KMS-11 (cell line): ENCODE results near the gene UQCRQ.

ENCODE experiments used
- H2AFZ ChIP-seq: fragments of 200-600 bp; sonication (generic); 2 replicates; pipeline ENCODE4 v1.6.1; 2016; ENCODE audit warnings: antibody characterized with exemption, mixed run types, low read depth
- H3K27ac ChIP-seq: fragments of 200-600 bp; sonication (generic); 2 replicates; pipeline ENCODE4 v1.6.1; 2016; ENCODE audit warnings: mild to moderate bottlenecking, mixed run types
- H3K27me3 ChIP-seq: fragments of 200-600 bp; sonication (generic); 2 replicates; pipeline ENCODE4 v1.6.1; 2017; ENCODE audit warnings: mild to moderate bottlenecking, low read depth, mixed run types, moderate library complexity; ENCODE audit not compliant: insufficient read depth
- H3K36me3 ChIP-seq: fragments of 200-600 bp; sonication (generic); 2 replicates; pipeline ENCODE4 v1.6.1; 2017; ENCODE audit warnings: mild to moderate bottlenecking, mixed run types; ENCODE audit not compliant: insufficient read depth
- H3K4me1 ChIP-seq: fragments of 200-600 bp; sonication (generic); 2 replicates; pipeline ENCODE4 v1.6.1; 2016; ENCODE audit warnings: mild to moderate bottlenecking, low read depth, mixed run types; ENCODE audit not compliant: poor library complexity, severe bottlenecking
- H3K4me2 ChIP-seq: fragments of 200-600 bp; sonication (generic); 2 replicates; pipeline ENCODE4 v1.7.0; 2016; ENCODE audit warnings: mild to moderate bottlenecking, mixed run types
- H3K4me3 ChIP-seq: fragments of 200-600 bp; sonication (generic); IDR thresholded peaks from 2 replicates; pipeline ENCODE4 v1.6.1; 2017; ENCODE audit warnings: low read depth, low read length, mixed read lengths; ENCODE audit not compliant: insufficient read depth
- H3K79me2 ChIP-seq: fragments of 200-600 bp; sonication (generic); 2 replicates; pipeline ENCODE4 v1.6.1; 2016; ENCODE audit warnings: low read depth, mixed run types; ENCODE audit not compliant: insufficient read depth
- H3K9ac ChIP-seq: fragments of 200-600 bp; sonication (generic); 2 replicates; pipeline ENCODE4 v1.6.1; 2016; ENCODE audit warnings: mild to moderate bottlenecking, mixed run types
- H4K20me1 ChIP-seq: fragments of 200-600 bp; sonication (generic); 2 replicates; pipeline ENCODE4 v1.6.1; 2016; ENCODE audit warnings: mild to moderate bottlenecking, mixed run types; ENCODE audit not compliant: insufficient read depth
- CTCF ChIP-seq: fragments of 200-600 bp; sonication (generic); conservative IDR thresholded peaks from 2 replicates; pipeline ENCODE4 v1.6.1; 2017; ENCODE audit warnings: low read depth, mild to moderate bottlenecking, antibody characterized with exemption, low read length, moderate library complexity, mixed read lengths

UQCRQ gene

GRCh38 chr5:132824426-132824825 is 42.0 kb upstream of the UQCRQ start:
- Histone ChIP-seq H3K79me2 (no peaks in the 10 kb centered on the region), H3K4me1 (peaks cover 4% of the 10 kb centered on the region), H3K4me2 (no peak overlapping the region), H4K20me1 (no peaks in the 10 kb centered on the region), H3K9ac (no peak overlapping the region), H2AFZ (no peak overlapping the region), H3K27me3 (no peaks in the 10 kb centered on the region), H3K27ac (no peak overlapping the region), H3K4me3 (no peak overlapping the region), H3K36me3 (no peaks in the 10 kb centered on the region)
- TF ChIP-seq CTCF = no peak

GRCh38 chr5:132825033-132825833 is 41.2 kb upstream of the UQCRQ start:
- Histone ChIP-seq H4K20me1 (no peaks in the 10 kb centered on the region), H2AFZ (no peak overlapping the region), H3K4me3 (no peak overlapping the region), H3K4me2 (no peak overlapping the region), H3K27me3 (no peaks in the 10 kb centered on the region), H3K9ac (no peak overlapping the region), H3K36me3 (no peaks in the 10 kb centered on the region), H3K27ac (no peak overlapping the region), H3K4me1 (peaks cover 5% of the 10 kb centered on the region), H3K79me2 (no peaks in the 10 kb centered on the region)
- TF ChIP-seq CTCF = no peak

- no peak overlapping the region for H3K9ac ChIP-seq
- no peaks in the 10 kb centered on the region for H4K20me1 ChIP-seq
- no peak for TF ChIP-seq CTCF
- H3K36me3 ChIP-seq = no peaks in the 10 kb centered on the region
- no peak overlapping the region for H3K27ac ChIP-seq
- H3K79me2 ChIP-seq = no peaks in the 10 kb centered on the region
- no peak overlapping the region for H2AFZ ChIP-seq
- H3K27me3 ChIP-seq = no peaks in the 10 kb centered on the region
- peaks cover 7% of the 10 kb centered on the region for H3K4me1 ChIP-seq
- no peak overlapping the region for H3K4me2 ChIP-seq
- no peak overlapping the region for H3K4me3 ChIP-seq
These were observed 40.5 kb upstream of the UQCRQ start for GRCh38 chr5:132825834-132826391.

DNA sequence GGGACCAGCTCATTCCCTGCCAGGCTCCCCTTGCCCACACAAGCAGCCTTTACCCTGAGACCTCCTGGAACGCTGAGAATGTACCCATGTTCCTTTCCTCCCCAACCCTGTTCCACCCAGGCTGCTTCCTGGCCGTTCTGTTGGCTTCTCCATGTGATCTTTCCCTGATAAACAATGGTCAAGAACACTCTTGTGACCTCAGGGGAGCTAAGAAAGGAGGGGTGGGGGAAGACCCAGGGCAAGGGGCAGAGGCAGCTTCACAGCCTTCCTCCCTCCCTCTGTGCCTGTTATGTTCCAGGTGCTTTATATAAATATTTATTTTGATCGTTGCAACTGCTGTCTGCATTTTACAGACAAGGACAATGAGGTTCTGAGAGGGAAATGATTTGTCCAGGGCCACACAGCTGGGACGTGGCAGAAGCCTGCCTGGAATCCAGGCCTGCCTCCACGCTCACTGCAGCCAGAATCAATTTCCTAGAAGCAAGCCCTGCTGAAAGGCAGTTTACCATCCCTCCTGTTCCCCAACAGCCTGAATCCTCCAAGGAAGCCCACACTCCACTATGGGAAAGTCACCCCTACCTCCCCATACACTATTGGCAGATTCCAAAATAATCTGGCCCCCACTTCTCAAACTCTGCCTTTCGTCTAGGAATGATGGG is 39.9 kb upstream of the UQCRQ start:
- no peaks in the 10 kb centered on the region for H3K27me3 ChIP-seq
- no peak overlapping the region for H3K27ac ChIP-seq
- H3K4me3 ChIP-seq = no peak overlapping the region
- H3K79me2 ChIP-seq = no peaks in the 10 kb centered on the region
- H2AFZ ChIP-seq = no peak overlapping the region
- H3K4me2 ChIP-seq = no peak overlapping the region
- no peaks in the 10 kb centered on the region for H3K36me3 ChIP-seq
- peaks cover 8% of the 10 kb centered on the region for H3K4me1 ChIP-seq
- H3K9ac ChIP-seq = no peak overlapping the region
- no peak for TF ChIP-seq CTCF
- no peaks in the 10 kb centered on the region for H4K20me1 ChIP-seq
